ENCODE measurements around the gene DAPL1.

The DAPL1 gene

DNA sequence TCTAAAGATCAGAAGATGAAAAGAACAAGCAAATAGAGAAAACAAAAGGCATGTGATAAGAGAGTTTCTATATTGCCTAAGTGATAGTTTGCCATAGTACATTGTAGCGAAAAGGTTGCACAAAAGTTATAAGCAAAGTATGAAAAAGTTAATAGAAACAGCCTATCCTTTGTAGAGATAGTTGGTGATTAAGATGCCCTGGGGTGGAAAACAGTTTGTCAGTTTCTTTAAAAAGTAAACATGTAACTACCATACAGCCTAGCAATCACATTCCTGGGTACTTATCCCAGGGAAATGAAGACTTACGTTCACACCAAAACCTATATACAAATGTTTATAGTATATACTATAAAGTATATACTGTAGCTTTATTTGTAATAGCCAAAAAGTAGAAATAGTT is 16.9 kb upstream of the DAPL1 start:
- no peak for DNase-seq

DNA sequence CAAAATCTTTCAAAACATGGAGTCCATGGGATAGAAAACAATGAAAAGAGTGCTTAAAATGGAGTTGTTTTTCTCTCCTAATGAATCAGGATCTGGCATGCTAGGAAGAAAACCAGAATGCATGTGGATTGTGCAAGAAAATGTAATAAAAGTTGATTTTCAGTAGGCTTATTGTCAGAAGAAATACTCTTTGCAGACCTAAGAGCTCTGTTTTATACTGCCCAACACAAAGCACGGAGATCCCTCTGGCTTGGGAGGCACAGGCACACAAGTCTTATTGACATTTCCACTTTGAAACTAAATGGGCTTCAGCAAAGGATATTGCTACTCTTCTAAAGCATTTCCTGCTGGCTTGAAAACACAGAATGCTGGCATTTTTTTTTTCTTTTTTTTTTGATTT is 15.5 kb upstream of the DAPL1 start:
- no peak for DNase-seq

DNA sequence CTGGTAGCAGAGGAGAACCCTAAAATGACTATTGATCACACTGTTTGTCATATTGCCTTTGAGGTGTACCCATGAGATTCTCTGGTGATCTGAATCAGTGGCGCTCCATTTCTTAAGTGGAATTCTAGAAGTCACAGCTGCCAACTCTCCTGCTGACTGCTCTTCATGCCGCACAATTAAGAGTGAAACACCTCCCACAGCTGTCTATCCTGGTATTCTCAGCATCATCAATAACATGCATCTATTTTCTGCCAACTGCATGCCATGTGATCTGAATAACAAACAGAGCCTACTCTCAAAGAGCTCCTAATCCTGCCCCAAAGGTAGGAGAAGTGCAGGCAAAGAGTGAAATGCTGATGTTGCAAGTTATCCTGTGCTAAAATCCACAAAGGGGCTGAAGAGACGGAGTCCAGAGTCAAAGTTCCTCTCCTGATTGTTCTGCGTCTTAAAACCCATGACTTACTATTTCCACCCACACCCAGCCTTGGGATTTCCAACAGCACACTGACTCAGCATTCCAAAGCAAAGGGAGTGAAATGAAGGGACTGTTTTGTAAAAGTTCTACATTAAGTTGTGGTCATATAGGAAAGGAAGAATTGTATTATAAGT is 13.7 kb upstream of the DAPL1 start:
- DNase-seq = no peak

DNA sequence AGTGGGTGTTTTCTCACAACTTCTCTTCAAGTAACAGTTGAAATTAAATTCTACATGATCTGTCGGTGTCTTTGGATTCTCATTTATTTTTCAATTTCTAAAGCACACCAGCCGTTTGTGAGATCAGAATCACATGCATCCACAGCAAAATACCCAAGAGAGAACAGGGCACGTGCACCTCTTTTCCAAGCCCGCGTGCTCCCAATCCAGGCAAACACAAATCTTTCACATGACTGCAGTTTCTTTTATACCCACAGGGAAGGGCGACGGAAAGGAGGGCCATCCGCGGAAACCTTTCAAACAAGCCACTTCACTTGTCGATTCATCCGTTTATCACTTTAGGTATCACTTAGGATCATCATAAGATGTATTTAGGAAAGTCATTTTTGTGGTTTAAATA is 13.0 kb upstream of the DAPL1 start:
- DNase-seq = no peak

DNA sequence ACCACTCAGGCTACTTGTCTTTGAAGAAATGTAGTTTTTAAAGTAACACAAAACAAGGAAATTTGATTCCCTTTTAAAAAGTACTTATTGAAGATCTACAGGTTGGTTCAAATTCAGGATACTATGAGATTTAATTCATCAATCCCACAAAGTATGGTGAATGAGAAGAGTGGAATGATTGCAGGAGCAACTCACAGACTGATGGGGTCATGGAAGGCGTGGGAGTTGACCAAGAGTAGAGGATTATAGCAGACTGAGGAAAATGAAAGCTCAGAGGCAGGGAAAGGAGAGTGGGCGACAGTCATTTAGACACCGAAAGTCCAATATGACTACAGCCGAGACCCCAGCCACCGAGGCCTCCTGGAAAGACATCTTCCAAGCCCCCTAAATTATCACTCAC is 12.5 kb upstream of the DAPL1 start:
- no peak for DNase-seq

DNA sequence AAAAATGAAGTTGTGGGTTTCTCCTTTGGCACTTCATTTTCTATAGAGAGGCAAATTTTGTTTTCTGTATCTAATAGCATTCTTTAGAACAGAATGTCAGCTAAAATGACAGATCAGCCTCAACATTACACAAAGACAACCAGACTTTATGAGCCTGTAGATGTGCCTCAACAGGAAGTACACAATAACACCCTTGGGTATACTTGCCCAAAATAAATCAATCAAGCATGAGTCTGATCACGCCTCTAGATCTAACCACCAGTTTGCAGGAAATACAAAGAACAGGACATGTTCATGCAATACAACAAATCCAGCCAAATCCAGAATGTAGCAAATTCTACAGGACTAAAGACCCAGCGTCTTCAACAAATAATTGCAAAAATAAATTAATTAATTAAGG is 11.2 kb upstream of the DAPL1 start:
- no peak for DNase-seq

- DNase-seq = no peak
These were observed 8.2 kb upstream of the DAPL1 start for GRCh38 chr2:158786897-158787296.

- no peak for DNase-seq
These were observed 6.2 kb upstream of the DAPL1 start for GRCh38 chr2:158788951-158789350.

DNA sequence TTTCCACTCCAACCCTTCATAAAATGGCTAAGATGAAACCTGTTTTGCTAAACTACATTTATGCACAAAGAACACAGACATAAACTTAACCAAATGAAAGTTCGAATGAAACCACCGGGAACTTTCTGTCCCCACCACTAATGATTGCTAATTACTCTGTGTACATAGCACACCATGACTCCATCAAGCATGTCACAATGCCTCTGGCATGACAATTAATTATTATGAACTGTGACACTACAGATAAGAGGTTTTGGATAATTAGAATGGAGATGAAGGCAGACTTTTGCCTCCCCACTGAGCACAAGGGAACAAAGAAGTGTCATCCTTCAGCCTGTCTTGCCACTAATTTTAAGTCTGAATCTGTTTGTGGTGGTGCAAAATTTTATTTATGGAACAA is 1.5 kb downstream of the DAPL1 start:
- no peak for DNase-seq

GRCh38 chr2:158797963-158798700 is 3.0 kb downstream of the DAPL1 start:
- DNase-seq = no peak

GRCh38 chr2:158799181-158799580 is 4.1 kb downstream of the DAPL1 start:
- DNase-seq = no peak

- no peak for DNase-seq
These were observed 8.4 kb downstream of the DAPL1 start for GRCh38 chr2:158803506-158803905.

DNA sequence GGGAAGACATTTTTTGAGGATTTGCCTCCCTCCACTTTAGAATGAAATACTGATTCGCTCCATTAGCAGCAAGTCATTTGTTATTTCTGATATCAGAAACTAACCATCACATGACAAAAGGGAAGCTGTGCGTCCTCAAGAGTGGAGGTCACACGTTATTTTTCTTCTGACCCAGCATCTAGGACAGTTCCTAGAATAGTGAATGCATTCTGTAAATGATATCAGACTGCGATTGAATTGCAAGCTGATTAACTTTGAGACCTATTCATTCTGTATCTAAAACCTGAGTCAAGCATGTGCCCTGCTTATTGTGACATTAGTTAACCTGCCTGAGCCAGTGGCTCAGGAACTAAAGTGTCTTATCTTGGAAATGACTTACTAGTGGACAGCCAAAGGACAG is 10.1 kb downstream of the DAPL1 start:
- DNase-seq = no peak

DNA sequence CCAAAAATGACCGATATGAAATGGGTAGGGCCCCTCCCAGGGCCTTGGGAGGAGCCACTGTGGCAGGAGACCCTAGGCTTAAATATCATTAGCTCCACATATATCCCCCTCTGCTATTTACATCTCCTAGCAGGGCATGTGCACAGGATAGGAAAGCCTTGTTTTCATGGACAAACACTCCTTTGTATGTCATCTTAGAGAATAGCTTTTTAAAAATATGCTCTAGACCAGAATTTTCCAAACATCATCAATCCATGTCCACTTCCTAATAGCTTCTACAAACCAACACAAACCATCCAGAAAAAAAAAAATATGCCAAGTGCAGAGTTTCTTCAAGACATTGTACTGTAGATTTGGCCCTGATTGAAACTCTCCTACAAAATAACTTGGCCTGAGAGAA is 10.8 kb downstream of the DAPL1 start:
- DNase-seq = no peak

GRCh38 chr2:158806941-158807340 is 11.8 kb downstream of the DAPL1 start:
- DNase-seq = no peak

DNA sequence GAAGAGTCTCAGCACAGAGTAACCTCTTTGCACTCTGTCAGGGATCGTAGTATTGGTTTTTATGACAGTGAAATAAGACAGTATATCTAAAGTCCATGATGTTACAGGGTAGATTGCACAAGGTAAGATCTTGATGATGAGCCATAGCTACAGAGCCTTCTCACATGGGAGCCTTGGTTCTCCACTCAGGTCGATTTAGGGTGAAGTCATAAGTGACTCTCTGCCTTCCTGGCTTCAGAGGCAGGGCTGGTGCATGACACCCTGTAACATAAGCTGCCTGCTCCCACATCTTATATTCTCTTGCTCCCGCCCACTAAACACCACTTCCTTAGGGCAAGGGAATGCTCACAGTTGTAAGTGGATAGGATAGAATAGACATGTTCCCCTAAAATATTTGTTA is 13.3 kb downstream of the DAPL1 start:
- DNase-seq = no peak

DNA sequence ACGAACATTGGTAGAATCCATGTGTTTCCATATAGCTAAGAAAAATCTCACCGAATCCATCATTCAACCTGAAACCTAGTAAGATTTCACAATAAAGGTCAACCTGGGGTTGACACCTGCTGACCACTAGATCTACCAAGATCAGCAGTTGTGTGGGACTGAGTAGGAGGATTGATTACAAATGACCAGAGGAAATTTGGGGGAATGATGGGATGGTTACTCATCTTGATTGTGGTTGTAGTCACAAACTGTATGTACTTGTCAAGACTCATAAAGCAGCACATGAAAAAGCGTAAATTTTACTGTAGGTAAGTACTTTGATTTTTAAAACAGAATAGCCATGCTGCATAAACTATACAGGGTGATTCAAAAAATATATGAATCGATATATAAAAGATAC is 14.7 kb downstream of the DAPL1 start:
- no peak for DNase-seq

DNA sequence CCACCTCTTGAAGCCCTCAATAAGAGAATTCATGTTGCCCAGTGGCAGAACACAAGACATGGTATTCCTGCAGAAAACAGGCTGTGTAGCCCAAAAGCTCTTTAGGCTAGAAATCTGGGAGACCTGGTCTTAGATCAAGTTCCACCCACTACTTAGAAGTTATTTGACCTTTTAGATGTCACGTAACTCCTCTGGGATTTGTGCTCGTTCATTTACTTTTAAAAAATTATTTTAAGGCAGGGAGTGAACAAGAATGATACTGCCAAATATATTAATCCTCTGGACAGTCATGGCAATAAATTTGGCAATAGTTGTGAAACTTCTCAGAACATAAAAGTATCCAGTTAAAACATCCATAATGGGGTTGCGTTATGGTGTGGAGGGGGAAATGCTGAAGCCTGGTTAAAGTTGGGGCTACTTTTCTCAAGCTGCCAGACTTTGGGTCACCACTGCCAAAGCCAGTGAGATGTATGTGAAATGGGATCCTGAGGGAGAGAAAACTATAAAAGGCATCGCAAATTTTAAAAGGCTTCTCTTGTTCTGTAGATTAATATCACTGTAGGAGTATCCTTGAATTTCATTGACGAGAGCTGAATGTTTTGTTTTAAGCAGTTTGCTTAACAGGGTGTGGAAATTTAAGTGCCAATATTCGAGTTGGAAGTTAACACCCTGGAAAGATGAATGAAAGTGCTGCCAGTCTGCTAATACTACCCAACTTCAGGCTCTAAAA is 15.8 kb downstream of the DAPL1 start:
- DNase-seq = no peak

- DNase-seq = no peak
These were observed 20.0 kb downstream of the DAPL1 start for GRCh38 chr2:158815166-158815565.

GRCh38 chr2:158815658-158816057 is 20.5 kb downstream of the DAPL1 start:
- DNase-seq = no peak

GRCh38 chr2:158817588-158817987 is 22.5 kb downstream of the DAPL1 start:
- no peak for DNase-seq

- no peak for DNase-seq
These were observed 23.4 kb downstream of the DAPL1 start for GRCh38 chr2:158818511-158818910.

- no peak for DNase-seq
These were observed 27.1 kb downstream of the DAPL1 start for GRCh38 chr2:158822193-158822592.

- DNase-seq = no peak
These were observed 28.5 kb downstream of the DAPL1 start for GRCh38 chr2:158823486-158824237.
